Skin of body (tissue), 2 donors: ENCODE data around the gene MGMT. TPM values are rescaled to one million over a fixed set of nuclear protein-coding genes. Genes with fewer than 3 reads are reported as not detected.

Experiments
- DNase-seq: peaks from one replicate; lab custom pipeline; 2025; lab: John Stamatoyannopoulos, UW
- total RNA-seq: library from RNA; depleted of rRNA; stranded (reverse); fragments of >200 nt; gene quantifications from one replicate; pipeline ENCODE4 v1.2.3, GENCODE V29; 2014

The MGMT gene
- total RNA-seq, 1 donor from 2014 or later, result 25.4 TPM

- peak; percentile 32 for DNase-seq
Measured at GRCh38 chr10:129541200-129541599, 74.2 kb downstream of the MGMT start.

- no peak for DNase-seq
Measured at GRCh38 chr10:129541748-129542487, 74.9 kb downstream of the MGMT start.

DNA sequence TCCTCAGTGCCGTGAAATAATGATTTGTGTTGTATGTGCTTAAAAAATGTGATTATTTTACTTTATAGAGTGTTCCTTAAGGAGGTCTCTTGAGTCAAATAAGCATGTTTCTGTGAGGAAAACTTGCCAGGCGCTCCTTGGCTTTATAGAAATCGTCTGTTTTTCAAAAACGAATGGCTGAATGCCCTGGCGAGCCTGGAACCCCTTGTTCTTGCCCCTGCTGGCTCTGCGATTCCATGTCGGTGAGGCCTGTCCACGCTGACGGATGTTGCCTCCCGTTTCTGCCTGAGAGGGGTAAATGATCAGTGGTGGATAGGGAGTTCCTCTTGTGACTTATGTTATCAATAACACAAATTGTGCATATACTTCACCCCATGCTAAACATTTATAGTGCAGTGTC, 75.5 kb downstream of the MGMT start:
- no peak for DNase-seq

GRCh38 chr10:129544205-129545202, 77.5 kb downstream of the MGMT start:
- no peak for DNase-seq

GRCh38 chr10:129545261-129545660, 78.2 kb downstream of the MGMT start:
- DNase-seq, result no peak

DNA sequence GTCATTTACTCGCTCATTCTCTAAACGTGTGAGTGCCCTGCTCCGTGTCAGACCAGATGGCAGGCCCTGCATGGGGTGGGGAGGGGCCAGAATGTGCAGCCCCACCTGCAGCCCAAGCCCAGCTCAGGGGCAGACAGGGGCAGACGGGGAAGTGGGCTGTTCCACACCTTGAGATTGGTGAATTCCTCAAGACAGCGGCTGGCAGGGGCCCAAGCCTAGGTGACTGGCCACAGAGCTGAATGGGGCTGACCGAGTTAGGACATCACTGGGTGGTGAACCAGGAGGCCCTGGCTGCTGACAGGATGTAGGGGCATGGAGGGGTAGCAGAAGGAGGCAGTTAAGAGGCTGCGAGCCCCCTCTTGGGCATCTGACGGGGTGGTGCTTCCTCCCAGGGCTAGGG, 79.1 kb downstream of the MGMT start:
- DNase-seq, result no peak

DNA sequence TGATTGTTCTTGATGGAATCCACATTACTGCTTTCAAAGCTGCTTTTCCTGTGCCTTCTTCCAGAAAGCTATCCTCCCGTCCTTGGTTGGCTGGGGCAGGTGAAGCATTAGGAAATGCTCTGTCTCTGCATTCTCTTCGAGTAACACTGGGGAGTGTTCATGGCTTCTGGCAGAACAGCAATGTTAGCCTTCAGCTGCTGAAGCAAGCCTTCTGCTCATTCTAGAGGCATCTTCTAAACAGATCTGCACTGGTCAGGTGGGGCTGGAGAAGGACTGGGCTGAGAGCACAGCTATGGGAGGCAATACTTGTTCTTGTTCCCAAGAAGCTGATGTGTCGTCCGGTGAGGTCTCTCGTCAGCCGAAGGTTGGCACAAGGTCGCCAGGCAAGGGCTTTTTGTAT, 80.6 kb downstream of the MGMT start:
- no peak for DNase-seq

- DNase-seq, result no peak
Measured at GRCh38 chr10:129548600-129548999, 81.6 kb downstream of the MGMT start.

DNA sequence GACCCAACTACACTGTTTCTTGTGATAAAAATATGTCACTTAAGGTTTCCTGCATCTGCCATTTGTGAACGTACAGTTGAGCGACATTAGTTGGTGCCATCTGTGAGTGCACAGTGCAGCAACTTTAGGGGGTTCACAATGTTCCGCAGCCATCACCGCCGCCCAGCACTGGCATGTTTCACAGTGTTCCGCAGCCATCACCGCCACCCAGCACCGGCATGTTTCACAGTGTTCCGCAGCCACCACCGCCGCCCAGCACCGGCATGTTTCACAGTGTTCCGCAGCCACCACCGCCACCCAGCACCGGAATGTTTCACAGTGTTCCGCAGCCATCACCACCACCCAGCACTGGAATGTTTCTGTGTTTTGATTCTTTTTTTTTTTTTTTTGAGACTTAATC, 83.0 kb downstream of the MGMT start:
- DNase-seq, result no peak

- no peak for DNase-seq
Measured at GRCh38 chr10:129550658-129551057, 83.6 kb downstream of the MGMT start.

DNA sequence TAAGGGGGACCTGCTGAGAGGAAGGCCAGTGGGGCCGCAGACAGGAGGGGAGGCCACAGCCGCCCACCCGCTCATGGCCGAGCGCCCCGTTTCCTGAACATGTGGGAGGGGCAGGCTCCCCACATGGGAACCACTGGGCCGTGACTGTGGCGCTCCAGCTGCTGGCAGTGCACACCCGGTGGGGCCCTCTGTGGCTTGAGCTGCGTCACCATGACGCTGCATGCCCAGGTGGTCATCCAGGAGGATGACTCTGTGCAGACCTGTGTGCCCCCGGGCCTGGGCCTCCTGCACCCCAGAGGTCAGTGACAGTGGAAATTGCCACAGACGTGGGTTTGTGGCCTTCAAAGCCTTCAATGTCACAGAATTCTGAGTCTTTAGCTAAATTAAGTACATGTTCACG, 85.1 kb downstream of the MGMT start:
- no peak for DNase-seq

- no peak for DNase-seq
Measured at GRCh38 chr10:129553928-129554327, 86.9 kb downstream of the MGMT start.

DNA sequence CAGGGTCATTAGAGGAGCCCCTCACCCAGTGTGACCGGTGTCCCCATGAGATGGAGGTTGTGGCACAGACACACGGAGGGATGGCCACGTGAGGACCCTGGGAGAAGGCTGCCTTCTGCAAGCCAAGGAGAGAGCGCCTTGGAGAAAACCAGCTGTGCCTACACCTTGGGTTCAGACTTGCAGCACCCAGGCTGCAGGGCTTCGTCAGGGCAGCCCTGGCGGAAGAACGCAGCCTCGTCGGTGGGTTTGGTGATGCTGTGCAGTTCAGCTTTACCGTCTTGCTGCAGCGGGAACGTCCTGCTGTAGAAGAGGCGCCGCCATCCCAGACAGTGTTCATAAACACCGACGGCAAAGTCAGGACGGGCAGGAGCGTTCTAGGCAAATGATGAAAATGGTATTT, 89.3 kb downstream of the MGMT start:
- DNase-seq, result no peak

DNA sequence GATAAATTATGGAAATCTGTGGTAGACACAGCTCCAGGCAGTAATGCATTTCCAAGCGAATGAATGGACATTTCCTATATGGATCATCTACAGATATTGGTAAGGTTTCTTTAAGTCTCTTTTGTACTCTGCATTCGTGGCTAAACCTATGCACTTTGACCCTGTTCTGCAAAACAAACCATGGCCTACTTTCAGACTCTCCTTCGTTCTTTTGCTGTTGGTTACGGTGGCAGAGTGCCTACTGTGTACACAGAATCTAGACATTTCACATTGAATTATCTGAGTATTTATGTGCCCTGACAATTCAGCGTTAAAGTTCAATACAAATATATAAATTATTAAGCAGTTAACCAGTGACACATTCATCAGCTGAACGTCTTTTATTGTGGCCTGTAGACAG, 93.3 kb downstream of the MGMT start:
- no peak for DNase-seq

- no peak for DNase-seq
Measured at GRCh38 chr10:129562487-129562886, 95.4 kb downstream of the MGMT start.

- no peak for DNase-seq
Measured at GRCh38 chr10:129564923-129565322, 97.9 kb downstream of the MGMT start.

DNA sequence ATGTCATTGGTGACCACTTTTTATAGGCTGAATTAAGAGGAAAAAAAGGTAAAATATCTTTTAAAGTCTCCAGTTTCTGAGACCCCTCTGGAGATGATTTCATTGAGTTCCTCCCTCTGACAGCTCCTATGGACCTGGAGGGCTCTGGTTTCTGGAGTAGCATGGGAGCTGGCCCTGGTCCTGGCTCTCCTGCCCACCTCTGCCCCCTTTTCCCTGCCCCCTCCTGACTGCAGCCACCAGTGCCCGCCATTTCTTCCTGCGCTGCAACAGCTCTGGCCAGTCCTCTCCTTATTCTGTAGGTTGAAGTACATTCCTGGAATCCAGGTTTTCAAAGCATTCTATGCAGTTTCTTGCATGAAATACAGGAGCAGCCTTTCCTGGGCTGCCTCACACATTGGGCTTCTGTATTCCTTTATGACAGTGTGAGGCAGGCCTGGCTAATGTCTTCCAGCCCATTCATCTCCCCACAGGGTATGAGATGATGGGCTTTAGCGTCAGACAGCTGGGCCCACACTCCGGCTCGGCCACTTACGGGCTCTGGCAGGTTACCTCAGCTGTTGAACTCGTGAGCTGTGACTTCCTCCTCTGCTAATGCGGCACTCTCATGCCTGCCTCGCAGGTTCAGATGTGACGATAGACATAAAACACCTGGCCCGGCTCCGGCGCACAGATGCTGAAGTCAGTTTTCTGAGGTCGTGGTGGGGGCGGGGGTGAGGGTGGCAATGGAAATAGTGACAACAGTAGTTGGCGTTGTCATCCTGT, 101.7 kb downstream of the MGMT start:
- no peak for DNase-seq

- DNase-seq, result no peak
Measured at GRCh38 chr10:129570185-129570584, 103.1 kb downstream of the MGMT start.

- no peak for DNase-seq
Measured at GRCh38 chr10:129579228-129579627, 112.2 kb downstream of the MGMT start.

DNA sequence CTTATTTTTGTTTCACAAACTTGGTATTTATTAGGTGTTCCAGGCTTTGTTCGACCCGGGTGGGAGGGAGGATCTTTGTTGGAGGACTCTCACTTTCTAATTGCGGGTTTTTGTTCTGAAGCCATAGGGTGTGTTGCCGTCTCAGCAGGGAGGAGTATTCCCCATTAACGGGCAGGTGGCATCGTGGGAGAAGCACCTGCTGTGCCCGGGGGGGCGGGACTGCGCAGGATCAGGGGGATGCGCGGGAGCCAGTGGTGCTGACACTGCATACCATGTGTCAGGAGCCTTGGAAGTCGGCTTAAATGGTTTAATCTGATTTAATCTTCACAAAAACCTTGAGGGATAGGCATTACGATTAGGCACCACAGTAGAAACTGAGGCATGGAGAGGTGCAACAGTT, 113.0 kb downstream of the MGMT start:
- no peak for DNase-seq

GRCh38 chr10:129580901-129581300, 113.9 kb downstream of the MGMT start:
- no peak for DNase-seq
